Measurements from ENCODE around the gene NFATC1.

- TF ChIP-seq, protein P1, sequence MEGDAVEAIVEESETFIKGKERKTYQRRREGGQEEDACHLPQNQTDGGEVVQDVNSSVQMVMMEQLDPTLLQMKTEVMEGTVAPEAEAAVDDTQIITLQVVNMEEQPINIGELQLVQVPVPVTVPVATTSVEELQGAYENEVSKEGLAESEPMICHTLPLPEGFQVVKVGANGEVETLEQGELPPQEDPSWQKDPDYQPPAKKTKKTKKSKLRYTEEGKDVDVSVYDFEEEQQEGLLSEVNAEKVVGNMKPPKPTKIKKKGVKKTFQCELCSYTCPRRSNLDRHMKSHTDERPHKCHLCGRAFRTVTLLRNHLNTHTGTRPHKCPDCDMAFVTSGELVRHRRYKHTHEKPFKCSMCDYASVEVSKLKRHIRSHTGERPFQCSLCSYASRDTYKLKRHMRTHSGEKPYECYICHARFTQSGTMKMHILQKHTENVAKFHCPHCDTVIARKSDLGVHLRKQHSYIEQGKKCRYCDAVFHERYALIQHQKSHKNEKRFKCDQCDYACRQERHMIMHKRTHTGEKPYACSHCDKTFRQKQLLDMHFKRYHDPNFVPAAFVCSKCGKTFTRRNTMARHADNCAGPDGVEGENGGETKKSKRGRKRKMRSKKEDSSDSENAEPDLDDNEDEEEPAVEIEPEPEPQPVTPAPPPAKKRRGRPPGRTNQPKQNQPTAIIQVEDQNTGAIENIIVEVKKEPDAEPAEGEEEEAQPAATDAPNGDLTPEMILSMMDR (IDR thresholded peaks at IDR 0.05), result no peak
- no peak for TF ChIP-seq POLR2AphosphoS5 (IDR thresholded peaks at IDR 0.05)
These were observed 125.9 kb downstream of the NFATC1 start for GRCh38 chr18:79521416-79522205.

Measured in suprapubic skin (tissue), 3 donors.